GM18867 (cell line): ENCODE measurements around the gene MAFB.

Experiments
- ATAC-seq: cut with Tn5 transposase; IDR thresholded peaks from one replicate; pipeline ENCODE4 v1.9.1; 2021; ENCODE audit warnings: mild to moderate bottlenecking, moderate library complexity; ENCODE audit not compliant: unreplicated experiment

Gene MAFB

GRCh38 chr20:40635971-40636370, 53.1 kb downstream of the MAFB start:
- ATAC-seq = no peak
